Measurements from ENCODE around the gene PRKG2. TPM values are rescaled to one million over a fixed set of nuclear protein-coding genes. Genes with fewer than 3 reads are reported as not detected.

Gene PRKG2
- total and polyA plus RNA-seq, 2 of the 13 experiments (the other 11 are each of a cell fraction or from before 2014, with no cell fraction given): 0.04 TPM

DNA sequence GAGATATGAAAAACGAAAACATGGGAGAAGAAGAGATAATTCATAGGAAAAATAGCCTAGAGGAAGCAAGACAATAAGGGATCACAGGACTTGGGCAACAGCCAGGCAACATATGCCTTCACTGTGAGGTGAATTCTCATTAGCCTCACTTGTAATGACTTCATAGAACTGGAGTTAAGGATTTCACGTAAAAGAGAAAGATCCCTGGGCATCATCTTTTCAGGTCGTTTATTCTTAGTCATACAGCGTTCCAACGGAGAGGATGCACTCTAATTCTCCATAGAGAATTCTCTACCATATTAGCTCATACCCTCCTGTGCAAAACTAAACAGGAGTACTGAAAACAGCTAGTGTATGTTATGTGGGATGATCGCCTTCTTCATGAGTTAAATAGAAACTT is 1.4 kb downstream of the PRKG2 start:
- FAIRE-seq: no peak

GRCh38 chr4:81211956-81212355 is 3.1 kb downstream of the PRKG2 start:
- TF ChIP-seq ZNF816 (CRISPR knock-in tag; IDR thresholded peaks at IDR 0.05; ENCODE audit: borderline replicate concordance): no peak
- DNase-seq (ENCODE audit: low spot score) (no peak), ATAC-seq (no peak), FAIRE-seq (no peak)
- Histone ChIP-seq H3K79me2 (ENCODE audit: insufficient read depth, low read length) (no peaks in the 10 kb centered on the region), H3K9ac (ENCODE audit: insufficient read depth, low read depth, low read length) (no peak overlapping the region), H3K36me3 (replicated peaks in 1 of 2; ENCODE audit: control insufficient read depth in 1 of 2, insufficient read depth in 2 of 2, low read length in 2 of 2) (no peaks in the 10 kb centered on the region), H3K9me3 (ENCODE audit: low read length) (no peaks in the 10 kb centered on the region), H3K4me1 (ENCODE audit: insufficient read depth, low read length) (no peaks in the 10 kb centered on the region), H3K4me3 (replicated peaks in 1 of 3; ENCODE audit: insufficient read depth in 1 of 3, low read depth in 2 of 3, low read length in 3 of 3) (no peak overlapping the region), H3K27ac (ENCODE audit: extremely low read length, insufficient read depth, low read length) (no peak overlapping the region), H2AFZ (ENCODE audit: low read length) (no peak overlapping the region), H4K20me1 (ENCODE audit: insufficient read depth, low read length) (no peaks in the 10 kb centered on the region), H3K4me2 (ENCODE audit: low read depth, low read length) (no peak overlapping the region), H3K27me3 (ENCODE audit: control insufficient read depth in 1 of 2, insufficient read depth in 2 of 2, low read length in 2 of 2) (peaks cover 0 to 11% of the 10 kb centered on the region in 2 experiments; a peak in 1 of 5 replicates)
- CTCF ChIA-PET (ENCODE audit: low intra/inter-chr PET ratio, low total read pairs): no interaction called here
- intact Hi-C loops (cut with micrococcal nuclease; ENCODE audit: unreplicated experiment): no loop called here
- no TSS peak for BruUV-seq (replicated peaks)
- WGBS (ENCODE audit: low lambda C conversion rate): 29% methylated on average over 3 of the region's 3 CpGs
- in situ Hi-C loops (cut with HindIII; ENCODE audit: extremely low pct_ligation_motif_present, low pct_unique_long_range_greater_than_20kb): no loop called here
- POLR2A ChIA-PET: no interaction called here

More for the DNA sequence above, 1.4 kb downstream of the PRKG2 start:
- Histone ChIP-seq H3K9ac (ENCODE audit: insufficient read depth, low read depth, low read length) (no peak overlapping the region), H3K27ac (ENCODE audit: extremely low read length, insufficient read depth, low read length) (no peak overlapping the region), H3K9me3 (ENCODE audit: low read length) (no peaks in the 10 kb centered on the region), H3K36me3 (replicated peaks in 1 of 2; ENCODE audit: control insufficient read depth in 1 of 2, insufficient read depth in 2 of 2, low read length in 2 of 2) (no peaks in the 10 kb centered on the region), H2AFZ (ENCODE audit: low read length) (no peak overlapping the region), H4K20me1 (ENCODE audit: insufficient read depth, low read length) (no peaks in the 10 kb centered on the region), H3K79me2 (ENCODE audit: insufficient read depth, low read length) (no peaks in the 10 kb centered on the region), H3K4me2 (ENCODE audit: low read depth, low read length) (no peak overlapping the region), H3K4me3 (replicated peaks in 1 of 3; ENCODE audit: insufficient read depth in 1 of 3, low read depth in 2 of 3, low read length in 3 of 3) (no peak overlapping the region), H3K4me1 (ENCODE audit: insufficient read depth, low read length) (no peaks in the 10 kb centered on the region), H3K27me3 (ENCODE audit: control insufficient read depth in 1 of 2, insufficient read depth in 2 of 2, low read length in 2 of 2) (peaks cover 0 to 11% of the 10 kb centered on the region in 2 experiments; a peak in 1 of 5 replicates)
- no peak for DNase-seq (ENCODE audit: low spot score)
- no TSS peak for BruUV-seq (replicated peaks)
- in situ Hi-C loops (cut with HindIII; ENCODE audit: extremely low pct_ligation_motif_present, low pct_unique_long_range_greater_than_20kb) (no loop called here), intact Hi-C loops (cut with micrococcal nuclease; ENCODE audit: unreplicated experiment) (no loop called here)
- WGBS (ENCODE audit: low lambda C conversion rate): 2% methylated on average over 6 of the region's 6 CpGs
- no peak for TF ChIP-seq ZNF253 (CRISPR knock-in tag; IDR thresholded peaks at IDR 0.05; ENCODE audit: borderline replicate concordance)
- POLR2A ChIA-PET: no interaction called here
- no peak for ATAC-seq
- CTCF ChIA-PET (ENCODE audit: low intra/inter-chr PET ratio, low total read pairs): no interaction called here

GRCh38 chr4:81207828-81208227 is 7.2 kb downstream of the PRKG2 start:
- no peaks in the 10 kb centered on the region for H3K4me1 ChIP-seq (ENCODE audit: insufficient read depth, low read length)
- TF ChIP-seq ZNF549 (CRISPR knock-in tag; IDR thresholded peaks at IDR 0.05) (no peak), ZBTB7A (CRISPR knock-in tag; IDR thresholded peaks at IDR 0.05) (no peak), KLF11 (CRISPR knock-in tag; IDR thresholded peaks at IDR 0.05) (no peak)
- TF ChIP-seq, protein P1, sequence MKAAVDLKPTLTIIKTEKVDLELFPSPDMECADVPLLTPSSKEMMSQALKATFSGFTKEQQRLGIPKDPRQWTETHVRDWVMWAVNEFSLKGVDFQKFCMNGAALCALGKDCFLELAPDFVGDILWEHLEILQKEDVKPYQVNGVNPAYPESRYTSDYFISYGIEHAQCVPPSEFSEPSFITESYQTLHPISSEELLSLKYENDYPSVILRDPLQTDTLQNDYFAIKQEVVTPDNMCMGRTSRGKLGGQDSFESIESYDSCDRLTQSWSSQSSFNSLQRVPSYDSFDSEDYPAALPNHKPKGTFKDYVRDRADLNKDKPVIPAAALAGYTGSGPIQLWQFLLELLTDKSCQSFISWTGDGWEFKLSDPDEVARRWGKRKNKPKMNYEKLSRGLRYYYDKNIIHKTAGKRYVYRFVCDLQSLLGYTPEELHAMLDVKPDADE (CRISPR knock-in tag; IDR thresholded peaks at IDR 0.05): no peak
- intact Hi-C loops (cut with micrococcal nuclease; ENCODE audit: unreplicated experiment): no loop called here
- ChIA-PET POLR2A (no interaction called here), CTCF (ENCODE audit: low intra/inter-chr PET ratio, low total read pairs) (no interaction called here)
- H2AFZ ChIP-seq (ENCODE audit: low read length): no peak overlapping the region
- no peak for FAIRE-seq
- DNase-seq (ENCODE audit: low spot score): no peak
- no peaks in the 10 kb centered on the region for H3K79me2 ChIP-seq (ENCODE audit: insufficient read depth, low read length)
- ATAC-seq: no peak
- H3K4me2 ChIP-seq (ENCODE audit: low read depth, low read length): no peak overlapping the region
- H3K9me3 ChIP-seq (ENCODE audit: low read length): no peaks in the 10 kb centered on the region
- H4K20me1 ChIP-seq (ENCODE audit: insufficient read depth, low read length): no peaks in the 10 kb centered on the region
- H3K4me3 ChIP-seq (replicated peaks in 1 of 3; ENCODE audit: insufficient read depth in 1 of 3, low read depth in 2 of 3, low read length in 3 of 3): no peak overlapping the region
- 0% methylated on average over 1 of the region's 1 CpG for WGBS (ENCODE audit: low lambda C conversion rate)
- in situ Hi-C loops (cut with HindIII; ENCODE audit: extremely low pct_ligation_motif_present, low pct_unique_long_range_greater_than_20kb): no loop called here
- no peak overlapping the region for H3K9ac ChIP-seq (ENCODE audit: insufficient read depth, low read depth, low read length)
- BruUV-seq (replicated peaks): no TSS peak
- no peaks in the 10 kb centered on the region for H3K27me3 ChIP-seq (ENCODE audit: control insufficient read depth in 1 of 2, insufficient read depth in 2 of 2, low read length in 2 of 2)
- no peaks in the 10 kb centered on the region for H3K36me3 ChIP-seq (replicated peaks in 1 of 2; ENCODE audit: control insufficient read depth in 1 of 2, insufficient read depth in 2 of 2, low read length in 2 of 2)
- H3K27ac ChIP-seq (ENCODE audit: extremely low read length, insufficient read depth, low read length): no peak overlapping the region
